Glutamatergic neuron (in vitro differentiated cells): ENCODE data around the gene TMEM248. TPM values are rescaled to one million over a fixed set of nuclear protein-coding genes. Genes with fewer than 3 reads are reported as not detected.
"Not testable (repeated sequence)": the region's sequence is repeated elsewhere in the genome, so short reads cannot be mapped to it uniquely, and the experiment has no call there.

Experiments
- DNase-seq: peaks from one replicate; pipeline ENCODE4 v3.0.0; 2022
- H3K27ac Mint-ChIP-seq: one replicate; pipeline ENCODE4 v1.8.0; 2020; ENCODE audit warnings: mild to moderate bottlenecking, mixed read lengths, inconsistent platforms; ENCODE audit not compliant: unreplicated experiment
- H3K27me3 Mint-ChIP-seq: one replicate; pipeline ENCODE4 v1.8.0; 2020; ENCODE audit warnings: mild to moderate bottlenecking, moderate library complexity, mixed read lengths, inconsistent platforms; ENCODE audit not compliant: unreplicated experiment
- H3K36me3 Mint-ChIP-seq: one replicate; pipeline ENCODE4 v1.8.0; 2020; ENCODE audit warnings: mild to moderate bottlenecking, mixed read lengths, inconsistent platforms; ENCODE audit not compliant: unreplicated experiment
- H3K4me1 Mint-ChIP-seq: one replicate; pipeline ENCODE4 v1.8.0; 2020; ENCODE audit warnings: mild to moderate bottlenecking, low read depth, mixed read lengths, inconsistent platforms; ENCODE audit not compliant: unreplicated experiment
- H3K4me3 Mint-ChIP-seq: one replicate; pipeline ENCODE4 v1.8.0; 2020; ENCODE audit warnings: mild to moderate bottlenecking, mixed read lengths, inconsistent platforms; ENCODE audit not compliant: unreplicated experiment
- H3K9me3 Mint-ChIP-seq: one replicate; pipeline ENCODE4 v1.8.0; 2020; ENCODE audit warnings: mild to moderate bottlenecking, moderate library complexity, mixed read lengths, inconsistent platforms; ENCODE audit not compliant: unreplicated experiment
- total RNA-seq: library from RNA; stranded (reverse); fragmentation: NEBNext Ultra II Directional; extraction: Animal tissue kit (Norgen Biotek cat#: 25700); gene quantifications from one replicate; pipeline ENCODE4 v1.2.1, GENCODE V29; 2021; ENCODE audit not compliant: unreplicated experiment
- TF ChIP-seq, protein P1 (sequence below): fragments of 200-600 bp; sonication (generic); IDR thresholded peaks from one replicate; pipeline ENCODE4 v1.5.0; 2021; ENCODE audit not compliant: partially characterized antibody, unreplicated experiment

TMEM248 gene
- total RNA-seq, 1 donor from 2014 or later = 62.6 TPM

GRCh38 chr7:66912195-66912594 lies 8.8 kb upstream of the TMEM248 start:
- no peaks in the 10 kb centered on the region for H3K36me3 Mint-ChIP-seq
- H3K27me3 Mint-ChIP-seq = no peaks in the 10 kb centered on the region
- H3K4me1 Mint-ChIP-seq = no peaks in the 10 kb centered on the region
- TF ChIP-seq, protein P1, sequence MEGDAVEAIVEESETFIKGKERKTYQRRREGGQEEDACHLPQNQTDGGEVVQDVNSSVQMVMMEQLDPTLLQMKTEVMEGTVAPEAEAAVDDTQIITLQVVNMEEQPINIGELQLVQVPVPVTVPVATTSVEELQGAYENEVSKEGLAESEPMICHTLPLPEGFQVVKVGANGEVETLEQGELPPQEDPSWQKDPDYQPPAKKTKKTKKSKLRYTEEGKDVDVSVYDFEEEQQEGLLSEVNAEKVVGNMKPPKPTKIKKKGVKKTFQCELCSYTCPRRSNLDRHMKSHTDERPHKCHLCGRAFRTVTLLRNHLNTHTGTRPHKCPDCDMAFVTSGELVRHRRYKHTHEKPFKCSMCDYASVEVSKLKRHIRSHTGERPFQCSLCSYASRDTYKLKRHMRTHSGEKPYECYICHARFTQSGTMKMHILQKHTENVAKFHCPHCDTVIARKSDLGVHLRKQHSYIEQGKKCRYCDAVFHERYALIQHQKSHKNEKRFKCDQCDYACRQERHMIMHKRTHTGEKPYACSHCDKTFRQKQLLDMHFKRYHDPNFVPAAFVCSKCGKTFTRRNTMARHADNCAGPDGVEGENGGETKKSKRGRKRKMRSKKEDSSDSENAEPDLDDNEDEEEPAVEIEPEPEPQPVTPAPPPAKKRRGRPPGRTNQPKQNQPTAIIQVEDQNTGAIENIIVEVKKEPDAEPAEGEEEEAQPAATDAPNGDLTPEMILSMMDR = no peak
- no peaks in the 10 kb centered on the region for H3K9me3 Mint-ChIP-seq
- no peak overlapping the region for H3K27ac Mint-ChIP-seq
- no peak overlapping the region for H3K4me3 Mint-ChIP-seq
- no peak for DNase-seq

- TF ChIP-seq, protein P1 = no peak
- H3K9me3 Mint-ChIP-seq = no peaks in the 10 kb centered on the region
- DNase-seq = no peak
- no peaks in the 10 kb centered on the region for H3K4me1 Mint-ChIP-seq
- H3K27me3 Mint-ChIP-seq = no peaks in the 10 kb centered on the region
- no peak overlapping the region for H3K4me3 Mint-ChIP-seq
- H3K27ac Mint-ChIP-seq = no peak overlapping the region
- no peaks in the 10 kb centered on the region for H3K36me3 Mint-ChIP-seq
Observed at GRCh38 chr7:66913118-66914037, 7.6 kb upstream of the TMEM248 start.

- not testable (repeated sequence) for H3K27me3 Mint-ChIP-seq, H3K27ac Mint-ChIP-seq, H3K4me3 Mint-ChIP-seq, H3K36me3 Mint-ChIP-seq, H3K9me3 Mint-ChIP-seq, H3K4me1 Mint-ChIP-seq, DNase-seq
Observed at GRCh38 chr7:66917904-66918303, 3.1 kb upstream of the TMEM248 start.

- H3K9me3 Mint-ChIP-seq = peaks cover 5% of the 10 kb centered on the region
- H3K36me3 Mint-ChIP-seq = no peaks in the 10 kb centered on the region
- H3K4me1 Mint-ChIP-seq = peaks cover 5% of the 10 kb centered on the region
- no peak overlapping the region for H3K27ac Mint-ChIP-seq
- H3K27me3 Mint-ChIP-seq = peaks cover 5% of the 10 kb centered on the region
- DNase-seq = no peak
- TF ChIP-seq, protein P1 = no peak
- peak overlapping the region; percentile 69 for H3K4me3 Mint-ChIP-seq
Observed at GRCh38 chr7:66919304-66919703, 1.7 kb upstream of the TMEM248 start.

- TF ChIP-seq, protein P1 = no peak
- H3K9me3 Mint-ChIP-seq = peaks cover 5% of the 10 kb centered on the region
- H3K36me3 Mint-ChIP-seq = no peaks in the 10 kb centered on the region
- H3K4me3 Mint-ChIP-seq = no peak overlapping the region
- H3K4me1 Mint-ChIP-seq = peaks cover 5% of the 10 kb centered on the region
- DNase-seq = no peak
- H3K27ac Mint-ChIP-seq = no peak overlapping the region
- peaks cover 5% of the 10 kb centered on the region for H3K27me3 Mint-ChIP-seq
Observed at GRCh38 chr7:66919704-66920103, 1.3 kb upstream of the TMEM248 start.
